Upper lobe of left lung (tissue), 6 donors: ENCODE results near the gene RAB39A. TPM values are rescaled to one million over a fixed set of nuclear protein-coding genes. Genes with fewer than 3 reads are reported as not detected.

Experiments
- ATAC-seq, 2 donors: fragments of 200-7000 bp; cut with Tn5 transposase; one replicate each; pipeline ENCODE4 v1.9.1; 2022; ENCODE audit warnings: mild to moderate bottlenecking in 2 of 2, moderate library complexity in 2 of 2; ENCODE audit not compliant: low FRiP score in 2 of 2
- DNase-seq, 2 donors: peaks; one replicate each; pipeline ENCODE4 v3.0.0-alpha.2; 2019 to 2020
- H3K27ac ChIP-seq, 4 donors: fragments of 200-600 bp; sonication (generic); one replicate each; pipeline ENCODE4 v1.5.1; 2016 to 2019
- H3K27me3 ChIP-seq, 4 donors: fragments of 200-600 bp; sonication (generic); one replicate each; pipeline ENCODE4 v1.5.1; 2017 to 2019
- H3K36me3 ChIP-seq, 4 donors: fragments of 200-600 bp; sonication (generic); one replicate each; pipeline ENCODE4 v1.5.1; 2016 to 2019
- H3K4me1 ChIP-seq, 4 donors: fragments of 200-600 bp; sonication (generic); one replicate each; pipeline ENCODE4 v1.5.1; 2018 to 2019
- H3K4me3 ChIP-seq, 4 donors: fragments of 200-600 bp; sonication (generic); one replicate each; pipeline ENCODE4 v1.5.1; 2017 to 2019; ENCODE audit warnings: mild to moderate bottlenecking in 2 of 4, moderate library complexity in 1 of 4
- H3K9me3 ChIP-seq, 4 donors: fragments of 200-600 bp; sonication (generic); one replicate each; pipeline ENCODE4 v1.5.1; 2018 to 2019
- EP300 ChIP-seq, 4 donors: sonication (generic); formaldehyde crosslinking; IDR thresholded peaks; one replicate each; pipeline ENCODE4 v1.5.1; 2017; ENCODE audit warnings: antibody characterized with exemption in 4 of 4, control low read depth in 2 of 4
- POLR2A ChIP-seq, 4 donors: fragments of 450-650 bp; IDR thresholded peaks; one replicate each; pipeline ENCODE4 v1.5.1; 2016 to 2017; ENCODE audit warnings: antibody characterized with exemption in 4 of 4, mild to moderate bottlenecking in 2 of 4
- POLR2AphosphoS5 ChIP-seq, 2 donors: sonication (generic); formaldehyde crosslinking; IDR thresholded peaks; one replicate each; pipeline ENCODE4 v1.5.1; 2017; ENCODE audit warnings: antibody characterized with exemption in 2 of 2
- WGBS, 2 donors: methylation state at CpG; one replicate each; pipeline ENCODE4 v1.1.5; 2017 to 2018; 5-methylcytosine and 5-hydroxymethylcytosine counted together
- total RNA-seq, 6 donors: library from RNA; depleted of rRNA in 4 of 6; stranded (reverse); fragments of >200 nt in 4 of 6; gene quantifications; one replicate each; pipeline versions ENCODE4 v1.1.0 to v1.2.1, GENCODE V29; 2016 to 2021
- TF ChIP-seq, protein P1 (sequence below), 6 experiments: fragments of 450-650 bp in 4 of 6; fragments of 200-600 bp in 2 of 6; sonication (generic) in 2 of 6; IDR thresholded peaks; one replicate each; pipeline ENCODE4 v1.5.1; 2016 to 2019; ENCODE audit warnings: antibody characterized with exemption in 6 of 6
- donor health status: DM: no; HTN: no; CAD: no; lungs with moderate emphysema.
- donor health status: DM: no; HTN: yes; CAD: no; lungs with severe emphysema.

The RAB39A gene
- total RNA-seq, 6 donors from 2014 or later = 1.8 to 7.3 (median 3.5) TPM; not detected in 1

DNA sequence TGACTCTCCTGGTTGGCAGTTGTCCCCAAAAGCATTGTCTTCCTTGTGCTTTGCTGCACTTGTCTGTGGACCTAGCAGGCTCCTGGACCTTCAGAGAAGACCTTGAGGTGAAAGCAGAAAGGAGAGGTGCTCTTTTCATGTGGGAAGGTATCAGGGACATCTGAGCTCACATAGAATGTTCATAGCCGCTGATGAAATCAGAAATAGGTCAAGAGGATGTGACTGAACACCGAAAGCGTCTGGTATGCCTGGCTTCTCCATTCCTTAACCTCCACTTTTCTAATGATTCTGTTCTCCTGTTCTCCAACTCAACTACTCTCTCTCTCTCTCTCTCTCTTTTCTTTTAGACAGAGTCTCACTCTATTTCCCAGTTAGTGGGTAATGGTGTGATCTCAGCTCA, 74.2 kb downstream of the RAB39A start:
- DNase-seq = no peak
- 82 to 89% methylated on average over 3 of the region's 3 CpGs for whole genome bisulfite sequencing, 2 donors
- no peaks in the 10 kb centered on the region for H3K9me3 ChIP-seq
- no peak for ATAC-seq
- H3K27me3 ChIP-seq = no peaks in the 10 kb centered on the region
- TF ChIP-seq POLR2AphosphoS5 (IDR thresholded peaks at IDR 0.05) = no peak
- TF ChIP-seq, protein P1, sequence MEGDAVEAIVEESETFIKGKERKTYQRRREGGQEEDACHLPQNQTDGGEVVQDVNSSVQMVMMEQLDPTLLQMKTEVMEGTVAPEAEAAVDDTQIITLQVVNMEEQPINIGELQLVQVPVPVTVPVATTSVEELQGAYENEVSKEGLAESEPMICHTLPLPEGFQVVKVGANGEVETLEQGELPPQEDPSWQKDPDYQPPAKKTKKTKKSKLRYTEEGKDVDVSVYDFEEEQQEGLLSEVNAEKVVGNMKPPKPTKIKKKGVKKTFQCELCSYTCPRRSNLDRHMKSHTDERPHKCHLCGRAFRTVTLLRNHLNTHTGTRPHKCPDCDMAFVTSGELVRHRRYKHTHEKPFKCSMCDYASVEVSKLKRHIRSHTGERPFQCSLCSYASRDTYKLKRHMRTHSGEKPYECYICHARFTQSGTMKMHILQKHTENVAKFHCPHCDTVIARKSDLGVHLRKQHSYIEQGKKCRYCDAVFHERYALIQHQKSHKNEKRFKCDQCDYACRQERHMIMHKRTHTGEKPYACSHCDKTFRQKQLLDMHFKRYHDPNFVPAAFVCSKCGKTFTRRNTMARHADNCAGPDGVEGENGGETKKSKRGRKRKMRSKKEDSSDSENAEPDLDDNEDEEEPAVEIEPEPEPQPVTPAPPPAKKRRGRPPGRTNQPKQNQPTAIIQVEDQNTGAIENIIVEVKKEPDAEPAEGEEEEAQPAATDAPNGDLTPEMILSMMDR (IDR thresholded peaks at IDR 0.05) = no peak
- no peak for TF ChIP-seq POLR2A (IDR thresholded peaks at IDR 0.05)
- TF ChIP-seq EP300 (IDR thresholded peaks at IDR 0.05) = no peak
- H3K36me3 ChIP-seq = no peaks in the 10 kb centered on the region
- no peak overlapping the region for H3K4me3 ChIP-seq
- no peaks in the 10 kb centered on the region for H3K4me1 ChIP-seq
- H3K27ac ChIP-seq = no peak overlapping the region

DNA sequence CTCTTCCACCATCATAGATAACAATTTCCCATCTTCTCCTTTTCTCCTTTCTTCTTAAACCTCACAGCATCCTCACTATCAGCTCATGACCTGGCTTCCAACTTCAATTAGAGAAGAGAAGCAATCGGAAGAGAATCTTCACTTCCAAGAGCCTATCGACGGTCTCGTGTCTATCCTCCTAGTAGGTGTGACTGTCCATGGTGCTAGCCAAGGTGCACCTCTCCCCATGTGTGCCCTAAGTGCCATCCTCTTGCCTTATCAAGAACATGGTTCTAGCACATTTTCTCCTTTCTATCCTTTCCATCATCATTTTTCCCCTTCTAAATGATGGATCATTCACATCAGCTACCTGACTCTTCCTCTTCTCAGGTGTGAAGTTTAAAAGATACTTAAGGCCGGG, 75.4 kb downstream of the RAB39A start:
- no peak for DNase-seq
- Histone ChIP-seq H3K36me3 (no peaks in the 10 kb centered on the region), H3K27me3 (no peaks in the 10 kb centered on the region), H3K4me1 (peaks cover 0 to 5% (median 5%) of the 10 kb centered on the region in 4 donors), H3K27ac (no peak overlapping the region), H3K9me3 (no peaks in the 10 kb centered on the region), H3K4me3 (no peak overlapping the region)
- ATAC-seq = no peak
- TF ChIP-seq POLR2A (IDR thresholded peaks at IDR 0.05) = no peak
- no peak for TF ChIP-seq POLR2AphosphoS5 (IDR thresholded peaks at IDR 0.05)
- TF ChIP-seq EP300 (IDR thresholded peaks at IDR 0.05) = no peak
- TF ChIP-seq, protein P1 (IDR thresholded peaks at IDR 0.05) = no peak
- WGBS, 2 donors = 91% methylated on average over 5 of the region's 5 CpGs

DNA sequence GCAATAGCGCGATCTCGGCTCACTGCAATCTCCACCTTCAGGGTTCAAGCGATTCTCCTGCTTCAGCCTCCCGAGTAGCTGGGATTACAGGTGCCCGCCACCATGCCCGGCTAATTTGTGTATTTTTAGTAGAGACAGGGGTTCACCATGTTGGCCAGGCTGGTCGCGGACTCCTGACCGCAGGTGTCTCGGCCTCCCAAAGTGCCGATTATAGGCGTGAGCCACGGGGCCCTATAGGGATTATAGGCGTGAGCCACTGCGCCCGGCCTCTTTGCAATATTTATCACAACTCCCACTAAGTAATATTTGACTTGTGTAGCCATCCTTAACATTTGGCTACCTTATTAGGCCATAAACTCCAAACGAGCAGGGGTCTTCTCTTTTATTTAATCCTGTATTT, 79.6 kb downstream of the RAB39A start:
- H3K36me3 ChIP-seq = no peaks in the 10 kb centered on the region
- no peaks in the 10 kb centered on the region for H3K9me3 ChIP-seq
- TF ChIP-seq POLR2A (IDR thresholded peaks at IDR 0.05) = no peak
- no peak for TF ChIP-seq POLR2AphosphoS5 (IDR thresholded peaks at IDR 0.05)
- no peak for TF ChIP-seq EP300 (IDR thresholded peaks at IDR 0.05)
- TF ChIP-seq, protein P1 (IDR thresholded peaks at IDR 0.05) = no peak
- H3K4me1 ChIP-seq = peaks cover 30 to 37% (median 32%) of the 10 kb centered on the region in 4 donors
- no peaks in the 10 kb centered on the region for H3K27me3 ChIP-seq
- WGBS, 2 donors = 92% methylated on average over 16 to 18 of the region's 18 CpGs
- no peak overlapping the region for H3K4me3 ChIP-seq
- ATAC-seq = no peak
- no peak overlapping the region for H3K27ac ChIP-seq
- DNase-seq = no peak

DNA sequence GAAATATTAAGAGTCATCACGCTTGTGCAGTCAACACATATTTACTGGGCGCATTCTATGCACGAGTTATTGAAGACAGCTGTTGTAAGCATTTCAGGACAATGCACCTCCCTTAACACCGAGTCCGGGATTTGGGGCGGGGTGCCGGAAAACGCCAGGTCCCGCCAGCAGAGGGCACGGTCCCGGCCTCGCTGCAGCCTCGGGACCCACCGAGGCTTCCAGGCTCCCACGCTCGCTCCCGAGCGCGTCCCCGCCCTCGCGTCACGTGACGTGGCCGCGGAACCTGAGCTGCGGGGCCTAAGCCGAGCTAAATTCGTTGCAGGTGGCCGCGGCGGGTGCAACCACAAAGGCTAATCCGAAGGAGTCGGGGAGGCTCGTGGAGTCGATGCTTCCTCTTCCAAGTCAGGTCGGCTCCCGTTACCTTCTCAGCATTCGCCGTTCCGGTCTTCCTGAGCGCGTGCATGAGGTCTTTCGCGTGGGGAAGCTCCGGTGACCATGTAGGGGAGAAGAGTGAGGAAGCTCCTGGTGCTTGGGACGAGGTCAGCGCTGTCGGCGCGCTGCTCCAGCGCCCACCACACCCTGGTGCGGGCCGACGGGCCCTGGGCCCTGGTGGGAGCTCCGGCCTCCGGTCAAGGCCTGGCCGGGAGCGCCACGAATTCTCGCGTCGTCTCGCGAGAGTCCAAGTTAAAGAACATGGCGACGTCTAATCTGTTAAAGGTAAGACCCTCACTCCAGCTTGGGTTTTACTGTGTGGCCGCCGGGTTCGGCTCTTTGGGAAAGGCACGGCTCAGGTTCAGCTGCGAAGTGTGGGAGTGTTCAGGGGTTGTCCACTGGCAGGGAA, 80.6 kb downstream of the RAB39A start, which contains the start of gene CUL5:
TSS of gene CUL5 (plus strand) at position 243 of the 841 bp plus-strand sequence. CDS start at position 694, 451 bp downstream.
- DNase-seq (peak; percentile 93 to 99), ATAC-seq (peak; percentile 98)
- TF ChIP-seq EP300 (IDR thresholded peaks at IDR 0.05) (peak in 1 of 4 donors; percentile 41), POLR2A (IDR thresholded peaks at IDR 0.05) (peak in 2 of 4 donors; percentile 74 to 89), POLR2AphosphoS5 (IDR thresholded peaks at IDR 0.05) (peak; percentile 67 to 77)
- TF ChIP-seq, protein P1 (IDR thresholded peaks at IDR 0.05) = peak; percentile 87 to 97 (median 94)
- H3K27me3 ChIP-seq = no peaks in the 10 kb centered on the region
- peak within 1 kb of the TSS; percentile 43 to 98 (median 85) for H3K4me3 ChIP-seq
- peaks cover 39 to 48% (median 41%) of the 10 kb centered on the region in 4 donors for H3K4me1 ChIP-seq
- H3K36me3 ChIP-seq = no peaks in the 10 kb centered on the region
- 0 to 1% methylated on average over 8 to 53 of the region's 72 CpGs for WGBS, 2 donors
- no peaks in the 10 kb centered on the region for H3K9me3 ChIP-seq
- H3K27ac ChIP-seq = peak within 1 kb of the TSS; percentile 94 to 98 (median 96)
